GM19023 (cell line): ENCODE measurements around the gene STAM2.
"Not testable (repeated sequence)": the region's sequence is repeated elsewhere in the genome, so short reads cannot be mapped to it uniquely, and the experiment has no call there.

Experiments used
- ATAC-seq: cut with Tn5 transposase; IDR thresholded peaks from one replicate; pipeline ENCODE4 v1.9.1; 2021; ENCODE audit warnings: mild to moderate bottlenecking, moderate library complexity; ENCODE audit not compliant: unreplicated experiment

STAM2 gene

GRCh38 chr2:152114366-152114765 is 61.2 kb downstream of the STAM2 start:
- no peak for ATAC-seq

- ATAC-seq: not testable (repeated sequence)
These were observed 68.4 kb downstream of the STAM2 start for GRCh38 chr2:152107140-152107539.

GRCh38 chr2:152106464-152106863 is 69.1 kb downstream of the STAM2 start:
- ATAC-seq: no peak

GRCh38 chr2:152103271-152103670 is 72.3 kb downstream of the STAM2 start:
- ATAC-seq: no peak

- ATAC-seq: no peak
These were observed 74.6 kb downstream of the STAM2 start for GRCh38 chr2:152100961-152101360.

- ATAC-seq: no peak
These were observed 76.1 kb downstream of the STAM2 start for GRCh38 chr2:152099367-152100050.

GRCh38 chr2:152098496-152099366 is 76.8 kb downstream of the STAM2 start, which contains the start of gene CACNB4:
TSS of gene CACNB4 (minus strand) at chr2:152099044.
- ATAC-seq: no peak

GRCh38 chr2:152097801-152098495 is 77.6 kb downstream of the STAM2 start:
- no peak for ATAC-seq

- no peak for ATAC-seq
These were observed 78.2 kb downstream of the STAM2 start for GRCh38 chr2:152097290-152097800.

GRCh38 chr2:152095146-152095545 is 80.4 kb downstream of the STAM2 start:
- no peak for ATAC-seq

- no peak for ATAC-seq
These were observed 81.5 kb downstream of the STAM2 start for GRCh38 chr2:152094014-152094413.

GRCh38 chr2:152093464-152093863 is 82.1 kb downstream of the STAM2 start:
- no peak for ATAC-seq

GRCh38 chr2:152092095-152092494 is 83.5 kb downstream of the STAM2 start:
- ATAC-seq: no peak

- ATAC-seq: not testable (repeated sequence)
These were observed 84.8 kb downstream of the STAM2 start for GRCh38 chr2:152090726-152091125.

GRCh38 chr2:152089238-152089637 is 86.3 kb downstream of the STAM2 start:
- ATAC-seq: no peak

GRCh38 chr2:152088006-152088405 is 87.6 kb downstream of the STAM2 start:
- no peak for ATAC-seq

- no peak for ATAC-seq
These were observed 89.3 kb downstream of the STAM2 start for GRCh38 chr2:152086231-152086630.

GRCh38 chr2:152084076-152084475 is 91.5 kb downstream of the STAM2 start:
- ATAC-seq: no peak

GRCh38 chr2:152083202-152083875 is 92.2 kb downstream of the STAM2 start:
- ATAC-seq: no peak

GRCh38 chr2:152078662-152079061 is 96.9 kb downstream of the STAM2 start:
- ATAC-seq: no peak

- no peak for ATAC-seq
These were observed 97.5 kb downstream of the STAM2 start for GRCh38 chr2:152078023-152078422.
